Measurements from ENCODE around the gene PTPRD.

DNA sequence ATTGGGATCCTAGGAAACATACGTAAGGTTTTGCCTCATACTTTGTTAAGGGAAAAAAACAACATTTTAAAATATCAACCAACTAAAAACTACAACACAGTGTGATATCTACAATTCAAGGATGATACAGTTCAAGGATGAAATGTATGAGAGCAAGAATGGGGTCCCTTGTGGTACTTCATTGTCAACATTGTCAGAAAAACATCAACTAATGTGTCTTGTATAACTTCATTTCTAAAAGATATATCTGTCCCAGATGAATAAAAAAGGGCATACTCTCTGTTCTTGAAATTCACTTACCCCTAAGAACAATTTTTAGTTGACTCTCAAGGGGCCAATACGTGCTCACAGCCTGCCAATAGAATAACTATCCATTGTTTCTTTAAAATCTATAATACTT, 1250.5 kb downstream of the PTPRD start:
- TF ChIP-seq CTCF (conservative IDR thresholded peaks at IDR 0.05; ENCODE audit: low read length) (no peak), EZH2phosphoT487 (IDR thresholded peaks at IDR 0.05; ENCODE audit: borderline replicate concordance, low read depth, low read length) (no peak)

Measured in OCI-LY7 (cell line).